ENCODE data around the gene HDHD5.
A peak's percentile ranks its signal among the peaks of the same experiment; 100 is the strongest.

HDHD5 gene

GRCh38 chr22:17132112-17132511 lies 27.0 kb downstream of the HDHD5 start:
- peak in 1 of 42 donors; percentile 12 for DNase-seq
- intact Hi-C loops (cut with DNase I): no loop called here

GRCh38 chr22:17131686-17132085 lies 27.4 kb downstream of the HDHD5 start:
- DNase-seq: peak in 41 of 42 donors; percentile 45 to 93 (median 77)
- intact Hi-C loops (cut with DNase I): no loop called here

GRCh38 chr22:17130199-17130598 lies 28.9 kb downstream of the HDHD5 start:
- intact Hi-C loops (cut with DNase I): no loop called here
- peak in 1 of 42 donors; percentile 6 for DNase-seq

GRCh38 chr22:17121233-17122195 lies 37.6 kb downstream of the HDHD5 start, which contains the start of gene TMEM121B:
TSS of gene TMEM121B (minus strand) at chr22:17121360. CDS start at chr22:17121127, 233 bp downstream.
- DNase-seq: peak; percentile 65 to 93 (median 84)
- intact Hi-C loops (cut with DNase I): no loop called here

GRCh38 chr22:17120711-17121232 lies 38.3 kb downstream of the HDHD5 start:
- peak in 7 of 42 donors; percentile 30 to 60 (median 56) for DNase-seq
- intact Hi-C loops (cut with DNase I): no loop called here

- peak in 4 of 42 donors; percentile 46 to 61 (median 50) for DNase-seq
- intact Hi-C loops (cut with DNase I): no loop called here
These were observed 38.8 kb downstream of the HDHD5 start for GRCh38 chr22:17120281-17120680.

- peak in 11 of 42 donors; percentile 24 to 70 (median 55) for DNase-seq
- intact Hi-C loops (cut with DNase I): no loop called here
These were observed 39.4 kb downstream of the HDHD5 start for GRCh38 chr22:17119481-17120202.

- DNase-seq: no peak
- intact Hi-C loops (cut with DNase I): no loop called here
These were observed 40.7 kb downstream of the HDHD5 start for GRCh38 chr22:17118342-17118741.

- intact Hi-C loops (cut with DNase I): no loop called here
- DNase-seq: peak in 3 of 42 donors; percentile 41 to 52 (median 42)
These were observed 41.2 kb downstream of the HDHD5 start for GRCh38 chr22:17117890-17118289.

- intact Hi-C loops (cut with DNase I): no loop called here
- DNase-seq: peak in 2 of 42 donors; percentile 31 to 39
These were observed 41.7 kb downstream of the HDHD5 start for GRCh38 chr22:17117400-17117799.

- intact Hi-C loops (cut with DNase I): no loop called here
- no peak for DNase-seq
These were observed 42.3 kb downstream of the HDHD5 start for GRCh38 chr22:17116572-17117330.

- no peak for DNase-seq
- intact Hi-C loops (cut with DNase I): no loop called here
These were observed 43.0 kb downstream of the HDHD5 start for GRCh38 chr22:17115945-17116565.

GRCh38 chr22:17115236-17115635 lies 43.8 kb downstream of the HDHD5 start:
- DNase-seq: no peak
- intact Hi-C loops (cut with DNase I): no loop called here

GRCh38 chr22:17114898-17115235 lies 44.2 kb downstream of the HDHD5 start:
- peak in 1 of 42 donors; percentile 38 for DNase-seq
- intact Hi-C loops (cut with DNase I): no loop called here

- intact Hi-C loops (cut with DNase I): no loop called here
- no peak for DNase-seq
These were observed 44.7 kb downstream of the HDHD5 start for GRCh38 chr22:17114173-17114897.

GRCh38 chr22:17113600-17113999 lies 45.5 kb downstream of the HDHD5 start:
- peak in 1 of 42 donors; percentile 35 for DNase-seq
- intact Hi-C loops (cut with DNase I): no loop called here

- intact Hi-C loops (cut with DNase I): no loop called here
- peak in 2 of 42 donors; percentile 29 to 61 for DNase-seq
These were observed 46.5 kb downstream of the HDHD5 start for GRCh38 chr22:17112491-17113042.
